Colonic mucosa (tissue), 4 donors: ENCODE measurements around the gene AOX1. TPM values are rescaled to one million over a fixed set of nuclear protein-coding genes. Genes with fewer than 3 reads are reported as not detected.

Source experiments
- DNase-seq: peaks from one replicate; pipeline ENCODE4 v3.0.0-alpha.2; 2020
- H3K27ac ChIP-seq: fragments of 200-600 bp; one replicate; pipeline ENCODE4 v1.8.0; 2021
- H3K27me3 ChIP-seq: fragments of 200-600 bp; one replicate; pipeline ENCODE4 v1.8.0; 2021
- H3K36me3 ChIP-seq: fragments of 200-600 bp; one replicate; pipeline ENCODE4 v1.8.0; 2021
- H3K4me1 ChIP-seq: fragments of 200-600 bp; one replicate; pipeline ENCODE4 v1.8.0; 2021; ENCODE audit warnings: mild to moderate bottlenecking
- H3K4me3 ChIP-seq: fragments of 200-600 bp; one replicate; pipeline ENCODE4 v1.8.0; 2021
- H3K9ac ChIP-seq, 2 donors: one replicate each; pipeline ENCODE4 v1.7.0; 2013; ENCODE audit warnings: control low read depth in 2 of 2, low read depth in 2 of 2, low read length in 2 of 2
- H3K9me3 ChIP-seq: fragments of 200-600 bp; one replicate; pipeline ENCODE4 v1.8.0; 2021
- CTCF ChIP-seq: fragments of 200-600 bp; IDR thresholded peaks from one replicate; pipeline ENCODE4 v1.8.0; 2022; ENCODE audit warnings: antibody characterized with exemption, mild to moderate bottlenecking
- intact Hi-C: fragments of 100-400 bp; cut with DNase I; formaldehyde crosslinking; loops from one replicate; pipeline ENCODE4 v1.14.1; 2022
- total RNA-seq, 2 donors: library from RNA; stranded (reverse); fragmentation: NEBNext Ultra II Directional in 1 of 2; extraction: Animal tissue kit (Norgen Biotek cat#: 25700) in 1 of 2; gene quantifications; one replicate each; pipeline ENCODE4 v1.2.1, GENCODE V29; 2021
- donor health status: healthy.
- donor health status: DM: no; HTN: no; CAD: no.
- donor health status: DM: no; HTN: no; CAD: no.

AOX1 gene
- total RNA-seq, 2 donors from 2014 or later = 2.9 to 3.3 TPM

- no peak for TF ChIP-seq CTCF
- no peak overlapping the region for H3K4me3 ChIP-seq
- no peaks in the 10 kb centered on the region for H3K36me3 ChIP-seq
- no peaks in the 10 kb centered on the region for H3K9me3 ChIP-seq
- no peak overlapping the region for H3K9ac ChIP-seq
- intact Hi-C loops = no loop called here
- no peak for DNase-seq
- H3K4me1 ChIP-seq = no peaks in the 10 kb centered on the region
- no peaks in the 10 kb centered on the region for H3K27me3 ChIP-seq
- no peak overlapping the region for H3K27ac ChIP-seq
These were observed 102.4 kb downstream of the AOX1 start for GRCh38 chr2:200687922-200688920.

- Histone ChIP-seq H3K4me3 (no peak overlapping the region), H3K4me1 (no peaks in the 10 kb centered on the region), H3K9me3 (no peaks in the 10 kb centered on the region), H3K9ac (no peak overlapping the region), H3K27me3 (no peaks in the 10 kb centered on the region), H3K27ac (no peak overlapping the region), H3K36me3 (no peaks in the 10 kb centered on the region)
- TF ChIP-seq CTCF = no peak
- DNase-seq = no peak
- intact Hi-C loops = no loop called here
These were observed 103.3 kb downstream of the AOX1 start for GRCh38 chr2:200689115-200689514.

GRCh38 chr2:200693836-200694470 is 108.1 kb downstream of the AOX1 start:
- no peak for DNase-seq
- H3K4me1 ChIP-seq = no peaks in the 10 kb centered on the region
- H3K9me3 ChIP-seq = no peaks in the 10 kb centered on the region
- H3K9ac ChIP-seq = no peak overlapping the region
- H3K4me3 ChIP-seq = no peak overlapping the region
- no peak overlapping the region for H3K27ac ChIP-seq
- no peaks in the 10 kb centered on the region for H3K27me3 ChIP-seq
- no peaks in the 10 kb centered on the region for H3K36me3 ChIP-seq
- TF ChIP-seq CTCF = no peak
- intact Hi-C loops = no loop called here

- no peak for DNase-seq
- H3K27ac ChIP-seq = no peak overlapping the region
- no peaks in the 10 kb centered on the region for H3K4me1 ChIP-seq
- intact Hi-C loops = no loop called here
- TF ChIP-seq CTCF = no peak
- H3K9me3 ChIP-seq = no peaks in the 10 kb centered on the region
- H3K4me3 ChIP-seq = no peak overlapping the region
- H3K27me3 ChIP-seq = no peaks in the 10 kb centered on the region
- H3K36me3 ChIP-seq = no peaks in the 10 kb centered on the region
- H3K9ac ChIP-seq = no peak overlapping the region
These were observed 109.4 kb downstream of the AOX1 start for GRCh38 chr2:200695191-200695590.

- no peaks in the 10 kb centered on the region for H3K36me3 ChIP-seq
- no peak overlapping the region for H3K27ac ChIP-seq
- H3K9me3 ChIP-seq = no peaks in the 10 kb centered on the region
- no peak for DNase-seq
- no peak overlapping the region for H3K9ac ChIP-seq
- no peaks in the 10 kb centered on the region for H3K4me1 ChIP-seq
- H3K4me3 ChIP-seq = no peak overlapping the region
- H3K27me3 ChIP-seq = no peaks in the 10 kb centered on the region
- intact Hi-C loops = no loop called here
- TF ChIP-seq CTCF = no peak
These were observed 109.8 kb downstream of the AOX1 start for GRCh38 chr2:200695601-200696000.
